HEK293 (cell line): ENCODE results near the gene MAML3.

ENCODE experiments used
- CTCF ChIA-PET: fragments of 350-600 bp; formaldehyde crosslinking; extraction: SDS; loops from one replicate; lab custom pipeline; 2021; ENCODE audit warnings: antibody characterized with exemption; lab: Yijun Ruan, JAX
- POLR2A ChIA-PET: fragments of 300-600 bp; formaldehyde crosslinking; extraction: SDS; loops from one replicate; lab custom pipeline; 2020; ENCODE audit warnings: antibody characterized with exemption, inconsistent platforms; lab: Yijun Ruan, JAX
- H3K27ac ChIP-seq: fragments of 200-500 bp; sonication (Bioruptor generic); 2 replicates; pipeline ENCODE4 v1.5.1; 2014; ENCODE audit warnings: low read depth, low read length, control low read depth, inconsistent platforms; ENCODE audit errors: extremely low read depth
- H3K36me3 ChIP-seq, 2 experiments: fragments of 200-500 bp in 1 of 2; sonication (Bioruptor generic) in 1 of 2; 1 replicate in 1 of 2; 2 replicates in 1 of 2; pipeline ENCODE4 v1.5.1; 2014 to 2017; ENCODE audit warnings: inconsistent platforms in 2 of 2, low read length in 2 of 2; ENCODE audit not compliant: control insufficient read depth in 2 of 2, insufficient read depth in 1 of 2
- H3K4me1 ChIP-seq: fragments of 200-500 bp; sonication (Bioruptor generic); 2 replicates; pipeline ENCODE4 v1.5.1; 2014; ENCODE audit warnings: mild to moderate bottlenecking, low read length, inconsistent platforms; ENCODE audit not compliant: control insufficient read depth, insufficient read depth
- H3K4me3 ChIP-seq: 2 replicates; pipeline ENCODE4 v1.5.1; 2011; ENCODE audit warnings: low read depth, mild to moderate bottlenecking, control low read depth, low read length, moderate library complexity
- H3K9me3 ChIP-seq: fragments of 200-500 bp; sonication (Bioruptor generic); 2 replicates; pipeline ENCODE4 v1.5.1; 2014; ENCODE audit warnings: low read depth, low read length, inconsistent platforms; ENCODE audit not compliant: control insufficient read depth, insufficient read depth
- BCL11A ChIP-seq: fragments of 450-650 bp; formaldehyde crosslinking; IDR thresholded peaks from 2 replicates; pipeline ENCODE4 v1.5.1; 2016; ENCODE audit warnings: low read depth, missing biosample characterization, missing genetic modification characterization
- EGR2 ChIP-seq: fragments of 450-650 bp; formaldehyde crosslinking; IDR thresholded peaks from 2 replicates; pipeline ENCODE4 v1.5.1; 2016; ENCODE audit warnings: low read depth, missing biosample characterization, missing genetic modification characterization
- KLF10 ChIP-seq: fragments of 450-650 bp; IDR thresholded peaks from 2 replicates; pipeline ENCODE4 v1.5.1; 2018; ENCODE audit warnings: missing biosample characterization, mild to moderate bottlenecking, missing genetic modification characterization
- KLF9 ChIP-seq: fragments of 450-650 bp; formaldehyde crosslinking; IDR thresholded peaks from 2 replicates; pipeline ENCODE4 v1.5.1; 2016; ENCODE audit warnings: missing biosample characterization, missing genetic modification characterization, low read depth
- PATZ1 ChIP-seq: fragments of 450-650 bp; formaldehyde crosslinking; IDR thresholded peaks from 2 replicates; pipeline ENCODE4 v1.5.1; 2016; ENCODE audit warnings: missing biosample characterization, missing genetic modification characterization
- PBX3 ChIP-seq: sonication (generic); formaldehyde crosslinking; IDR thresholded peaks from 2 replicates; pipeline ENCODE4 v1.8.1; 2022; ENCODE audit warnings: mild to moderate bottlenecking, moderate library complexity, missing genetic modification reagents
- PRDM4 ChIP-seq: fragments of 450-650 bp; formaldehyde crosslinking; IDR thresholded peaks from 2 replicates; pipeline ENCODE4 v1.5.1; 2017; ENCODE audit warnings: missing biosample characterization, missing genetic modification characterization
- REPIN1 ChIP-seq: fragments of 450-650 bp; formaldehyde crosslinking; IDR thresholded peaks from 2 replicates; pipeline ENCODE4 v1.5.1; 2017; ENCODE audit warnings: missing biosample characterization, missing genetic modification characterization, low read depth
- SP7 ChIP-seq: fragments of 450-650 bp; formaldehyde crosslinking; IDR thresholded peaks from 2 replicates; pipeline ENCODE4 v1.5.1; 2016; ENCODE audit warnings: missing biosample characterization, missing genetic modification characterization
- ZBTB26 ChIP-seq: fragments of 450-650 bp; formaldehyde crosslinking; optimal IDR thresholded peaks from 2 replicates; pipeline ENCODE3; 2016; ENCODE audit warnings: missing biosample characterization, mild to moderate bottlenecking, missing genetic modification characterization
- ZFHX2 ChIP-seq: fragments of 450-650 bp; formaldehyde crosslinking; conservative IDR thresholded peaks from 2 replicates; pipeline ENCODE4 v1.5.1; 2016; ENCODE audit warnings: missing biosample characterization, missing genetic modification characterization
- ZNF175 ChIP-seq: fragments of 450-650 bp; formaldehyde crosslinking; IDR thresholded peaks from 2 replicates; pipeline ENCODE4 v1.5.1; 2016; ENCODE audit warnings: missing biosample characterization, missing genetic modification characterization
- ZNF2 ChIP-seq: fragments of 450-650 bp; formaldehyde crosslinking; IDR thresholded peaks from 2 replicates; pipeline ENCODE4 v1.5.1; 2016; ENCODE audit warnings: missing biosample characterization, missing genetic modification characterization
- ZNF292 ChIP-seq: fragments of 450-650 bp; formaldehyde crosslinking; IDR thresholded peaks from 2 replicates; pipeline ENCODE4 v1.5.1; 2016; ENCODE audit warnings: low read depth, missing biosample characterization, missing genetic modification characterization, borderline replicate concordance
- ZNF37A ChIP-seq: fragments of 450-650 bp; IDR thresholded peaks from 2 replicates; pipeline ENCODE4 v1.5.1; 2018; ENCODE audit warnings: missing biosample characterization, missing genetic modification characterization
- ZNF473 ChIP-seq: fragments of 450-650 bp; formaldehyde crosslinking; IDR thresholded peaks from 2 replicates; pipeline ENCODE4 v1.5.1; 2017; ENCODE audit warnings: missing biosample characterization, missing genetic modification characterization
- ZNF521 ChIP-seq: fragments of 450-650 bp; formaldehyde crosslinking; IDR thresholded peaks from 2 replicates; pipeline ENCODE4 v1.5.1; 2017; ENCODE audit warnings: missing biosample characterization, mild to moderate bottlenecking, missing genetic modification characterization
- ZNF558 ChIP-seq: fragments of 450-650 bp; formaldehyde crosslinking; IDR thresholded peaks from 2 replicates; pipeline ENCODE4 v1.5.1; 2016; ENCODE audit warnings: missing biosample characterization, missing genetic modification characterization
- ZNF596 ChIP-seq: fragments of 450-650 bp; IDR thresholded peaks from 2 replicates; pipeline ENCODE4 v1.5.0; 2018; ENCODE audit warnings: missing biosample characterization, mild to moderate bottlenecking, missing genetic modification characterization, moderate library complexity
- ZNF677 ChIP-seq: fragments of 450-650 bp; IDR thresholded peaks from 2 replicates; pipeline ENCODE4 v1.5.0; 2018; ENCODE audit warnings: missing biosample characterization, mild to moderate bottlenecking, missing genetic modification characterization, moderate library complexity
- ZNF76 ChIP-seq: fragments of 450-650 bp; formaldehyde crosslinking; IDR thresholded peaks from 2 replicates; pipeline ENCODE4; 2016; ENCODE audit warnings: low read depth, missing biosample characterization, missing genetic modification characterization, borderline replicate concordance
- ZNF837 ChIP-seq: fragments of 450-650 bp; formaldehyde crosslinking; IDR thresholded peaks from 2 replicates; pipeline ENCODE4 v1.5.1; 2016; ENCODE audit warnings: missing biosample characterization, missing genetic modification characterization
- ZSCAN4 ChIP-seq: fragments of 450-650 bp; formaldehyde crosslinking; IDR thresholded peaks from 2 replicates; pipeline ENCODE4 v1.5.1; 2017; ENCODE audit warnings: missing biosample characterization, missing genetic modification characterization
- ZXDB ChIP-seq: fragments of 450-650 bp; formaldehyde crosslinking; IDR thresholded peaks from 2 replicates; pipeline ENCODE4 v1.5.1; 2016; ENCODE audit warnings: missing biosample characterization, missing genetic modification characterization

Gene MAML3

GRCh38 chr4:139987502-139987850, 166.5 kb downstream of the MAML3 start (continued):
- no peak for TF ChIP-seq ZSCAN4 (tag by site-specific recombination)
- no peak for TF ChIP-seq ZNF76 (tag by site-specific recombination)
- TF ChIP-seq ZNF596 (tag by site-specific recombination), result no peak
- no peak for TF ChIP-seq ZNF558
- no peak for TF ChIP-seq ZNF175 (tag by site-specific recombination)
- TF ChIP-seq ZNF292 (tag by site-specific recombination), result no peak
- TF ChIP-seq ZNF37A (tag by site-specific recombination), result no peak
- TF ChIP-seq ZNF2 (tag by site-specific recombination), result no peak
- no peak for TF ChIP-seq SP7
- no peak for TF ChIP-seq ZBTB26 (tag by site-specific recombination)
- TF ChIP-seq REPIN1 (tag by site-specific recombination), result no peak
- TF ChIP-seq PRDM4 (tag by site-specific recombination), result no peak

GRCh38 chr4:139986689-139987501, 167.1 kb downstream of the MAML3 start:
- no peak overlapping the region for H3K4me3 ChIP-seq
- no peaks in the 10 kb centered on the region for H3K36me3 ChIP-seq
- ChIA-PET POLR2A (no interaction called here), CTCF (no interaction called here)
- no peaks in the 10 kb centered on the region for H3K9me3 ChIP-seq
- no peaks in the 10 kb centered on the region for H3K4me1 ChIP-seq
- no peak overlapping the region for H3K27ac ChIP-seq
- no peak for TF ChIP-seq ZNF677
- no peak for TF ChIP-seq ZFHX2 (tag by site-specific recombination)
- no peak for TF ChIP-seq PATZ1 (tag by site-specific recombination)
- TF ChIP-seq PBX3 (CRISPR knock-in tag), result no peak
- TF ChIP-seq ZNF473 (tag by site-specific recombination), result no peak
- TF ChIP-seq ZNF837 (tag by site-specific recombination), result no peak
- TF ChIP-seq ZSCAN4 (tag by site-specific recombination), result no peak
- no peak for TF ChIP-seq EGR2 (tag by site-specific recombination)
- TF ChIP-seq ZNF558, result no peak
- no peak for TF ChIP-seq ZXDB (tag by site-specific recombination)
- no peak for TF ChIP-seq KLF9 (tag by site-specific recombination)
- TF ChIP-seq ZNF521 (tag by site-specific recombination), result no peak
- TF ChIP-seq BCL11A (tag by site-specific recombination), result no peak
- TF ChIP-seq KLF10 (tag by site-specific recombination), result no peak
